ENCODE data around the gene NEURL1B. TPM values are rescaled to one million over a fixed set of nuclear protein-coding genes. Genes with fewer than 3 reads are reported as not detected.

NEURL1B gene
- total RNA-seq, 4 donors from 2014 or later = 33.6 to 98.8 (median 93.2) TPM

DNA sequence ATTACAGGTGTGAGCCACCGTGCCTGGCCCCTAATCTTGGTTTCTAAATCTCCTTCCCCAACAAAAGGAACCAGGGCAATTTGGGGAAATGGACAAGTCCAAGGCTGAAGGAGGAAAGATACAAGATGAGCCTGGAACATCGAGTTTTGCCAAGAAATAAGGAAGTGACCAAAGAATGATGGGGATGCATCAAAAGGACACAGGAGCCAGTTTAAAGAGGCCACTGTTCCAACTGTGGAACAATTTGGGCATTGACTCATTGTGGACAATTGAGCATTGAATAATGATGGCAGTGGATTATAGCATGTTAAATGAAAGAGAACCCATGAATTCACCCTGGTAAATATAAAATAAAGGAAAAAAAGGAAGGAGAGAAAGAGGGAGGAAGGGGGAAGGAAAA is 82.4 kb downstream of the NEURL1B start:
- H3K9me3 ChIP-seq = no peaks in the 10 kb centered on the region
- H3K36me3 ChIP-seq = no peaks in the 10 kb centered on the region
- 60 to 63% methylated on average over 2 of the region's 2 CpGs for WGBS, 2 donors
- H3K4me1 ChIP-seq = peaks cover 0 to 43% (median 21%) of the 10 kb centered on the region in 4 donors
- TF ChIP-seq, protein P1, sequence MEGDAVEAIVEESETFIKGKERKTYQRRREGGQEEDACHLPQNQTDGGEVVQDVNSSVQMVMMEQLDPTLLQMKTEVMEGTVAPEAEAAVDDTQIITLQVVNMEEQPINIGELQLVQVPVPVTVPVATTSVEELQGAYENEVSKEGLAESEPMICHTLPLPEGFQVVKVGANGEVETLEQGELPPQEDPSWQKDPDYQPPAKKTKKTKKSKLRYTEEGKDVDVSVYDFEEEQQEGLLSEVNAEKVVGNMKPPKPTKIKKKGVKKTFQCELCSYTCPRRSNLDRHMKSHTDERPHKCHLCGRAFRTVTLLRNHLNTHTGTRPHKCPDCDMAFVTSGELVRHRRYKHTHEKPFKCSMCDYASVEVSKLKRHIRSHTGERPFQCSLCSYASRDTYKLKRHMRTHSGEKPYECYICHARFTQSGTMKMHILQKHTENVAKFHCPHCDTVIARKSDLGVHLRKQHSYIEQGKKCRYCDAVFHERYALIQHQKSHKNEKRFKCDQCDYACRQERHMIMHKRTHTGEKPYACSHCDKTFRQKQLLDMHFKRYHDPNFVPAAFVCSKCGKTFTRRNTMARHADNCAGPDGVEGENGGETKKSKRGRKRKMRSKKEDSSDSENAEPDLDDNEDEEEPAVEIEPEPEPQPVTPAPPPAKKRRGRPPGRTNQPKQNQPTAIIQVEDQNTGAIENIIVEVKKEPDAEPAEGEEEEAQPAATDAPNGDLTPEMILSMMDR (IDR thresholded peaks at IDR 0.05) = no peak
- TF ChIP-seq EP300 (IDR thresholded peaks at IDR 0.05) = peak in 1 of 2 donors; percentile 35
- DNase-seq (ENCODE audit: low spot score in 2 of 2) = no peak
- no peak overlapping the region for H3K4me3 ChIP-seq
- peak overlapping the region in 2 of 4 donors; percentile 84 for H3K27ac ChIP-seq
- H3K27me3 ChIP-seq = no peaks in the 10 kb centered on the region

DNA sequence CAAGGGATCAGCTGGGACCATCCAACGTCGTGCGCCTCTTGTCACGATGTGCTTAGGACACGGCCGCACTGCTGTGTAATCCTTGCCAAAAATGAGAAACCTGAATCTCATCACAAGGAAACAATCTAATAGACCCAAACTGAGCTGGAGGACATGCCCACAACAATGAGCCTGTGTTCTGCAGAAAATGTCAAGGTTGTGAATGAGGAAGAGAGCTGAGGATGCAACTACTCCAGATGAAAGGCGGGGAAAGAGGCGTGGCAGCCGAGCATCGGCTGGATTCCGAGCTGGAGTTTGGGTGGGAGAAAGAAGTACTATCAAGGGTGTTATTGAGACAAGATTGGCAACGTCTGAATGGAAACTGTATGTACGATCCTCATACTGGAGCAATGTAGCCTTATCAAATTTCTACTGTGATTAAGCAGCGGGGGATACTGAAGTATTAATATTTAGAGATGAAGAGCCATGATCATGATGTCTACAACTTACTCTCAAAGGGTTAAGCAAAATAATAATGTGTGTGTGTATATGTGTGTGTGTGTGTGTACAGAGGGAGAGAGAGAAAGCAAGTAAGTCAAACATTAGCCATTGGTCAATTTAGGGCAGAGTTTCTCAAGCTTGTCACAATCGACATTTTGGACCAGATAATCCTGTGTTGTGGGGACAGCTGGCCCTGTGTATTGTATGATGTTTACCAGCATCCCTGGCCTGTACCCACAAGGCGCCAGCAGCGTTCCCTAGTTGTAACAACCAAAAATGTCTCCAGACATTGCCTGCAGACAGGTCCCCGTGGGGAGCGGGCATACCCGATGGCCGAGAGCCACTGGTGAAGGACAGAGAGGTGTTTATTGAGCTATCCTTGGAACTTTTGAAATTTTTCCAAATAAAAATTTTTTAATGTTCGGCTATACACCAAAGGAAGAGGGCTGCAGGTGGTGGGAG is 83.5 kb downstream of the NEURL1B start:
- no peak for DNase-seq (ENCODE audit: low spot score in 2 of 2)
- TF ChIP-seq POLR2A (IDR thresholded peaks at IDR 0.05) = no peak
- H3K4me3 ChIP-seq = no peak overlapping the region
- WGBS, 2 donors = 48 to 49% methylated on average over 22 of the region's 22 CpGs
- H3K27me3 ChIP-seq = no peaks in the 10 kb centered on the region
- H3K27ac ChIP-seq = peak overlapping the region in 3 of 4 donors; percentile 34 to 84 (median 84)
- H3K9me3 ChIP-seq = no peaks in the 10 kb centered on the region
- peaks cover 0 to 43% (median 21%) of the 10 kb centered on the region in 4 donors for H3K4me1 ChIP-seq
- no peaks in the 10 kb centered on the region for H3K36me3 ChIP-seq

DNA sequence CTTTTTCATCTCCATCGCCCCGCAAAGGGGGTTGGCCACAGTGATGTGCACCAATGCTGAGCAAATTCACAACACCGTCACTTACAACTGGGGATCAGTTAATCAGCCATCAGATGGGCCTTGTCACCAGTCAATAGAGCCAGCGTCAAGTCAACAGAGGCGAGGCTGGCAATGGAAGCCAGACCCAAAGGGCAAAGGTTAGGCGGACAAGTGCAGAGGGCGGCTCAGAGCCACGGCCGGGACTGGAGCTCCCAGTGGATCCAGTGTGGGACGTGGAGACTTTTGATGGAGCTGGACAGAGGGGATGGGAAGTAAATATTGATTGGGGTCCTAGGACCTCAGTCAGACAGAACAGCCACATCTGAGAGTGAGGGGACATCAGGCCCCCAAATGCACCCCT is 84.2 kb downstream of the NEURL1B start:
- no peak for DNase-seq (ENCODE audit: low spot score in 2 of 2)
- WGBS, 2 donors = 82 to 84% methylated on average over 10 of the region's 10 CpGs
- TF ChIP-seq, protein P1 (IDR thresholded peaks at IDR 0.05) = no peak
- no peak for TF ChIP-seq POLR2A (IDR thresholded peaks at IDR 0.05)
- TF ChIP-seq EP300 (IDR thresholded peaks at IDR 0.05) = no peak

DNA sequence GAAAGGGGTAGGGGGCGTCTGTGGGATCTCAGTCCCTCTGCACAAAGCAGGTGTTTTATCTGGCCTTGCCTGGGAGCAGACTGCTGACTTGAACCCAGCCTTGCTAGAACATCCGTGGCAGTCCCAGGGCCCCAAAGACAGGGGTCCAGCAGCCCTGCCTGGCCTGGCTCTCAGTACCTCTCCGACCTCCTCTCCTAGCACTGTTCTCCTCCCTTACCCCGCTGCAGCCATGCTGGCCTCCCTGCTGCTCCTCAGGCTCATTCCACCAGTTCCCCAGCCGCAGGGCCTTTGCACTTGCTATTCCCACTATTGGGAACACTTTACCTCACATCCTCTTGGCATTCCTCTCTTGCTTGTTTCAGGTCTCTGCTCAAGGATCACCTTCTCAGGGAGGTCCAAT is 84.7 kb downstream of the NEURL1B start:
- H3K4me1 ChIP-seq = peaks cover 0 to 43% (median 21%) of the 10 kb centered on the region in 4 donors
- no peak overlapping the region for H3K4me3 ChIP-seq
- DNase-seq (ENCODE audit: low spot score in 2 of 2) = no peak
- no peaks in the 10 kb centered on the region for H3K27me3 ChIP-seq
- peak overlapping the region in 1 of 4 donors; percentile 84 for H3K27ac ChIP-seq
- H3K9me3 ChIP-seq = no peaks in the 10 kb centered on the region
- TF ChIP-seq, protein P1 (IDR thresholded peaks at IDR 0.05) = no peak
- TF ChIP-seq EP300 (IDR thresholded peaks at IDR 0.05) = no peak
- no peak for TF ChIP-seq POLR2A (IDR thresholded peaks at IDR 0.05)
- 89 to 92% methylated on average over 5 of the region's 5 CpGs for WGBS, 2 donors
- no peaks in the 10 kb centered on the region for H3K36me3 ChIP-seq

More for the DNA sequence above, 84.2 kb downstream of the NEURL1B start:
- H3K4me1 ChIP-seq = peaks cover 0 to 43% (median 21%) of the 10 kb centered on the region in 4 donors
- H3K36me3 ChIP-seq = no peaks in the 10 kb centered on the region
- no peaks in the 10 kb centered on the region for H3K9me3 ChIP-seq
- H3K27me3 ChIP-seq = no peaks in the 10 kb centered on the region
- peak overlapping the region in 1 of 4 donors; percentile 84 for H3K27ac ChIP-seq
- no peak overlapping the region for H3K4me3 ChIP-seq

DNA sequence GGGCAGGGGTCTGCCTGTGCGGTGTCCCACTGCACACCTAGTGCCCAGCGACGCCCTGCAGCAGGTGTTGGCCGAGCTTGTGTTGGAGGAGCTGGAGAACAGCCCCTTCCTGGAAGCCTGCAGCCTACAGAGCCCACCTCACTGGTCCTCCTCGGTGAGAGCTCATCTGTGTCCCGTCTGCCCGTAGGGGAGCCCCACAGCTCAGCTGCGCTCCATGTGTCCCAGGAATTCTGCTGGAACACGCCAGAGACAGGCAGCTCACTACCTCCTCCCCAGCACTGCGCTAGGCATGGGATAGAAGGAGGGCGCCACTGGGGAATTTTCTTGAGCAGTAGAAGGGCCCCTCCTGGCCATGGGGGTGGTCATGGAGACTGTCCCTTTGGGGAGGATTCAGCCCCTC is 85.9 kb downstream of the NEURL1B start:
- no peaks in the 10 kb centered on the region for H3K27me3 ChIP-seq
- no peaks in the 10 kb centered on the region for H3K36me3 ChIP-seq
- no peak overlapping the region for H3K4me3 ChIP-seq
- H3K9me3 ChIP-seq = no peaks in the 10 kb centered on the region
- H3K4me1 ChIP-seq = peaks cover 0 to 38% (median 12%) of the 10 kb centered on the region in 4 donors
- 95 to 99% methylated on average over 11 of the region's 11 CpGs for WGBS, 2 donors
- H3K27ac ChIP-seq = no peak overlapping the region
- no peak for DNase-seq (ENCODE audit: low spot score in 2 of 2)
- TF ChIP-seq POLR2A (IDR thresholded peaks at IDR 0.05) (no peak), EP300 (IDR thresholded peaks at IDR 0.05) (no peak)
- TF ChIP-seq, protein P1 (IDR thresholded peaks at IDR 0.05) = no peak

Data from tibial nerve (tissue), 4 donors.